Vagina (tissue), 2 donors: Measurements from ENCODE around the gene MTRF1.

Source experiments
- POLR2A ChIP-seq, 2 donors: fragments of 450-650 bp; IDR thresholded peaks; one replicate each; pipeline ENCODE4 v1.6.1; 2017; ENCODE audit warnings: antibody characterized with exemption in 2 of 2, mild to moderate bottlenecking in 2 of 2, moderate library complexity in 2 of 2
- TF ChIP-seq, protein P1 (sequence below), 3 experiments: fragments of 450-650 bp in 2 of 3; fragments of 200-600 bp in 1 of 3; sonication (generic) in 1 of 3; IDR thresholded peaks; one replicate each; pipeline ENCODE4 v1.5.1; 2017 to 2019; ENCODE audit warnings: antibody characterized with exemption in 3 of 3, mild to moderate bottlenecking in 2 of 3, moderate library complexity in 2 of 3

DNA sequence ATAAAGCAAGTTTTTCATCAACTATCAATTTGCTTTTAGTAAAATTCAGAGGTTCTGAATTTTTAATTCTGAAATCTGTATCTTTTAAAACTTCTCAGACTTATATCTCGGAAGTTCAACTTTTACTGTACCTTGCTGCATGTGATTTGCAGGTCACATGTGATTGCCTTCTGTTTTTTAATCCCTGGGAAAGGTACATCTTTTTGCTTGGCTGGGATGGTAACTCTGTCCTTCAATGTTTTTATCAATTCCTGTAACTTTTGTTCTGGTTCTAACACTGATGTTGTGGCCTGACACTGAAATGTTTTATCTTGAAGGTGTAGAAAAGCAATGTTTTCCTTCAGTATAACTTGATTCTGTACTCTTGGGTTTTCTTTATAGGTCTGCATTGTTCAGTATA is 31.5 kb upstream of the MTRF1 start:
- TF ChIP-seq, protein P1, sequence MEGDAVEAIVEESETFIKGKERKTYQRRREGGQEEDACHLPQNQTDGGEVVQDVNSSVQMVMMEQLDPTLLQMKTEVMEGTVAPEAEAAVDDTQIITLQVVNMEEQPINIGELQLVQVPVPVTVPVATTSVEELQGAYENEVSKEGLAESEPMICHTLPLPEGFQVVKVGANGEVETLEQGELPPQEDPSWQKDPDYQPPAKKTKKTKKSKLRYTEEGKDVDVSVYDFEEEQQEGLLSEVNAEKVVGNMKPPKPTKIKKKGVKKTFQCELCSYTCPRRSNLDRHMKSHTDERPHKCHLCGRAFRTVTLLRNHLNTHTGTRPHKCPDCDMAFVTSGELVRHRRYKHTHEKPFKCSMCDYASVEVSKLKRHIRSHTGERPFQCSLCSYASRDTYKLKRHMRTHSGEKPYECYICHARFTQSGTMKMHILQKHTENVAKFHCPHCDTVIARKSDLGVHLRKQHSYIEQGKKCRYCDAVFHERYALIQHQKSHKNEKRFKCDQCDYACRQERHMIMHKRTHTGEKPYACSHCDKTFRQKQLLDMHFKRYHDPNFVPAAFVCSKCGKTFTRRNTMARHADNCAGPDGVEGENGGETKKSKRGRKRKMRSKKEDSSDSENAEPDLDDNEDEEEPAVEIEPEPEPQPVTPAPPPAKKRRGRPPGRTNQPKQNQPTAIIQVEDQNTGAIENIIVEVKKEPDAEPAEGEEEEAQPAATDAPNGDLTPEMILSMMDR (IDR thresholded peaks at IDR 0.05): no peak
- no peak for TF ChIP-seq POLR2A (IDR thresholded peaks at IDR 0.05)
